Astrocyte (in vitro differentiated cells and primary cell): ENCODE results near the gene GK. TPM values are rescaled to one million over a fixed set of nuclear protein-coding genes. Genes with fewer than 3 reads are reported as not detected.

Experiments
- DNase-seq: peaks from one replicate; pipeline ENCODE4 v3.0.0-alpha.2; 2010; ENCODE audit warnings: low read depth
- FAIRE-seq: peaks from 2 replicates; lab custom pipeline; 2011; peaks lifted over from hg19 to GRCh38; lab: Jason Lieb, UNC
- H2AFZ ChIP-seq: 2 replicates; pipeline ENCODE4 v1.6.0; 2012; ENCODE audit warnings: low read depth, low read length, inconsistent platforms
- H3K27ac ChIP-seq: 2 replicates; pipeline ENCODE4 v1.5.1; 2011; ENCODE audit warnings: low read depth, low read length, inconsistent platforms
- H3K27me3 ChIP-seq: 2 replicates; pipeline ENCODE4 v1.6.0; 2011; ENCODE audit warnings: low read length, inconsistent platforms; ENCODE audit not compliant: insufficient read depth
- H3K36me3 ChIP-seq: 2 replicates; pipeline ENCODE4 v1.5.1; 2011; ENCODE audit warnings: low read length, inconsistent platforms; ENCODE audit not compliant: insufficient read depth
- H3K4me1 ChIP-seq: 2 replicates; pipeline ENCODE4 v1.5.1; 2011; ENCODE audit warnings: low read length, inconsistent platforms; ENCODE audit not compliant: insufficient read depth
- H3K4me2 ChIP-seq: 2 replicates; pipeline ENCODE4 v1.6.0; 2012; ENCODE audit warnings: low read length, inconsistent platforms
- H3K4me3 ChIP-seq: 2 replicates; pipeline ENCODE4 v1.5.1; 2011; ENCODE audit warnings: low read depth, mild to moderate bottlenecking, low read length, inconsistent platforms; ENCODE audit not compliant: insufficient read depth
- H3K79me2 ChIP-seq: 2 replicates; pipeline ENCODE4 v1.6.0; 2012; ENCODE audit warnings: mild to moderate bottlenecking, low read length, inconsistent platforms; ENCODE audit not compliant: insufficient read depth
- H3K9ac ChIP-seq: 2 replicates; pipeline ENCODE4 v1.6.0; 2012; ENCODE audit warnings: mild to moderate bottlenecking, low read length, inconsistent platforms
- H3K9me3 ChIP-seq: 2 replicates; pipeline ENCODE4 v1.5.1; 2012; ENCODE audit warnings: low read depth, mild to moderate bottlenecking, low read length, inconsistent platforms; ENCODE audit not compliant: insufficient read depth
- H4K20me1 ChIP-seq: 2 replicates; pipeline ENCODE4 v1.6.0; 2012; ENCODE audit warnings: low read length, inconsistent platforms; ENCODE audit not compliant: insufficient read depth
- H3K27ac Mint-ChIP-seq: one replicate; pipeline ENCODE4 v1.8.0; 2021; ENCODE audit warnings: mild to moderate bottlenecking, mixed read lengths; ENCODE audit not compliant: unreplicated experiment
- H3K27me3 Mint-ChIP-seq: one replicate; pipeline ENCODE4 v1.8.0; 2021; ENCODE audit warnings: low read depth, mixed read lengths; ENCODE audit not compliant: unreplicated experiment
- H3K36me3 Mint-ChIP-seq: one replicate; pipeline ENCODE4 v1.8.0; 2021; ENCODE audit warnings: low read depth, mixed read lengths; ENCODE audit not compliant: unreplicated experiment
- H3K4me1 Mint-ChIP-seq: one replicate; pipeline ENCODE4 v1.8.0; 2021; ENCODE audit warnings: low read depth, mixed read lengths; ENCODE audit not compliant: unreplicated experiment
- H3K4me3 Mint-ChIP-seq: one replicate; pipeline ENCODE4 v1.8.0; 2021; ENCODE audit warnings: mild to moderate bottlenecking, moderate library complexity, mixed read lengths; ENCODE audit not compliant: unreplicated experiment
- H3K9me3 Mint-ChIP-seq: one replicate; pipeline ENCODE4 v1.8.0; 2021; ENCODE audit warnings: mild to moderate bottlenecking, mixed read lengths; ENCODE audit not compliant: unreplicated experiment
- CTCF ChIP-seq: IDR thresholded peaks from 2 replicates; pipeline ENCODE4 v1.5.1; 2011; ENCODE audit warnings: low read depth, mild to moderate bottlenecking, inconsistent platforms, low read length, moderate library complexity; ENCODE audit not compliant: insufficient read depth
- EZH2 ChIP-seq: IDR thresholded peaks from 2 replicates; pipeline ENCODE4 v1.6.1; 2012; ENCODE audit warnings: mild to moderate bottlenecking, low read length, inconsistent platforms; ENCODE audit not compliant: insufficient read depth
- total RNA-seq: library from RNA; stranded (reverse); gene quantifications from 2 replicates; pipeline ENCODE4 v1.2.1, GENCODE V29; 2021

Gene GK
- total RNA-seq, 1 donor from 2014 or later = 2.8 TPM

DNA sequence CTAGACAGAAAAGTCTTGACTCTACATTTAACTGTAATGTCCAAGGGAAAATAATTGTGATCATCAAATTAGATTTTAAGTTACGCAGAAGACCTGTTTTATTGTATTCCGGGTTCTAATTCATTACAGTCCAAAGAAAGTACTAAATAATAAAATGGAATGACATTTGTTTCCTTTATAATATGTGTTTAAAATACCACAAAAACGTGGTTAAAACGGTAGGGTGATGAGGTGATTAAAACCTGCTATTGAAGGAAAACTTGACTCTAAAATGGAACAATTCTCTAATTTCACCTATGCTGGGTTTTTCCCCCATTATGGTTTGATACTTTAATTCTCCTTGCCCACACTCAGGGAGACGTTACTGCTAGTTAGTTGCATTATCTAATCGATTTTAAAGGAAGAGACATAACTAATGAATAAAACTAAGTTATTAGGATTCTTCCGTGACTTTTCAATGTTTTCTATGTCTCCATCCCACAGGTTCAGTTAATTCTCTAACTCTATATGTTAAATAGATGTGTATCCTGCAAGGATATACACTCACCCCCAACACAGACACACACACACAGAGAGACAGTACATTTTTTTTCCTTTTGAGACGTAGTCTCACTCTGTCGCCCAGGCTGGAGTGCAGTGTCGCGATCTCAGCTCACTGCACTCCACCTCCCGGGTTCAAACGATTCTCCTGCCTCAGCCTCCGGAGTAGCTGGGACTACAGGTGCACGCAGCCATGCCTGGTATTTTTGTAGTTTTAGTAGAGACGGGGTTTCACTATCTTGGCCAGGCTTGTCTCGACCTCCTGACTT is 80.8 kb downstream of the GK start:
- H3K27ac Mint-ChIP-seq = no peak overlapping the region
- Histone ChIP-seq H3K27ac (no peak overlapping the region), H3K79me2 (no peaks in the 10 kb centered on the region), H2AFZ (no peak overlapping the region), H3K4me1 (no peaks in the 10 kb centered on the region), H4K20me1 (no peaks in the 10 kb centered on the region), H3K9me3 (no peaks in the 10 kb centered on the region), H3K4me2 (no peak overlapping the region), H3K36me3 (no peaks in the 10 kb centered on the region), H3K27me3 (no peaks in the 10 kb centered on the region), H3K4me3 (no peak overlapping the region), H3K9ac (no peak overlapping the region)
- no peak for FAIRE-seq
- H3K36me3 Mint-ChIP-seq = no peaks in the 10 kb centered on the region
- TF ChIP-seq EZH2 (no peak), CTCF (no peak)
- no peak for DNase-seq
- H3K4me3 Mint-ChIP-seq = no peak overlapping the region
- H3K27me3 Mint-ChIP-seq = no peaks in the 10 kb centered on the region
- no peaks in the 10 kb centered on the region for H3K4me1 Mint-ChIP-seq
- no peaks in the 10 kb centered on the region for H3K9me3 Mint-ChIP-seq

DNA sequence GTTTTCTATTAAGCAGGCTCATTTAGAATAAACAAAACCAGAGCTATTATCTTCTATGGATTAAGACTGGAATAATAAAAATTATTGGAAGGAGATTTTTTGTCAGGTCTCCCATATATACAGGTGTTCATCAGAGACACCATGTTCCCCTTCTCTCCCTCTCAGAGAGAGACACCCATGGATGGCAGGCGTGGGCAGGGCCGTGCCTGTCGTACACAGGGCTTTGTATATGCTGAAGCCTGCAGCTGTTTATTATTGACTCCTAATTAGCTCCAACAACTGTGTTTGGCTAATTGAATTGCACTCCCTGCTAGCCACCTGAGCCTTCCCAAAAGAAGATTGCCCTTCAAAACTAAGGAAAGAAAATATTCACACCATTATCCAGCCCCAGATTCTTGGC is 81.6 kb downstream of the GK start:
- H3K4me3 ChIP-seq = no peak overlapping the region
- H4K20me1 ChIP-seq = no peaks in the 10 kb centered on the region
- Mint-ChIP-seq H3K36me3 (no peaks in the 10 kb centered on the region), H3K27ac (no peak overlapping the region), H3K9me3 (no peaks in the 10 kb centered on the region), H3K4me3 (no peak overlapping the region), H3K27me3 (no peaks in the 10 kb centered on the region), H3K4me1 (no peaks in the 10 kb centered on the region)
- H3K4me2 ChIP-seq = no peak overlapping the region
- no peaks in the 10 kb centered on the region for H3K79me2 ChIP-seq
- H3K27me3 ChIP-seq = no peaks in the 10 kb centered on the region
- no peaks in the 10 kb centered on the region for H3K4me1 ChIP-seq
- no peaks in the 10 kb centered on the region for H3K9me3 ChIP-seq
- H3K36me3 ChIP-seq = no peaks in the 10 kb centered on the region
- TF ChIP-seq CTCF (no peak), EZH2 (no peak)
- H3K27ac ChIP-seq = no peak overlapping the region
- H2AFZ ChIP-seq = no peak overlapping the region
- H3K9ac ChIP-seq = no peak overlapping the region
- no peak for DNase-seq
- no peak for FAIRE-seq

- Mint-ChIP-seq H3K36me3 (no peaks in the 10 kb centered on the region), H3K27ac (no peak overlapping the region), H3K9me3 (no peaks in the 10 kb centered on the region), H3K4me3 (no peak overlapping the region), H3K4me1 (no peaks in the 10 kb centered on the region), H3K27me3 (no peaks in the 10 kb centered on the region)
- peak; percentile 2 for DNase-seq
- Histone ChIP-seq H3K9ac (no peak overlapping the region), H3K27me3 (no peaks in the 10 kb centered on the region), H3K27ac (no peak overlapping the region), H3K36me3 (no peaks in the 10 kb centered on the region), H3K9me3 (no peaks in the 10 kb centered on the region), H3K4me1 (no peaks in the 10 kb centered on the region), H3K4me3 (no peak overlapping the region), H3K79me2 (no peaks in the 10 kb centered on the region), H2AFZ (no peak overlapping the region), H3K4me2 (no peak overlapping the region), H4K20me1 (no peaks in the 10 kb centered on the region)
- TF ChIP-seq CTCF (peak; percentile 60), EZH2 (no peak)
- FAIRE-seq = no peak
Observed at GRCh38 chrX:30735839-30736238, 82.6 kb downstream of the GK start.
